Endothelial cell of umbilical vein (primary cell): ENCODE data around the gene COL23A1. TPM values are rescaled to one million over a fixed set of nuclear protein-coding genes. Genes with fewer than 3 reads are reported as not detected.

Experiments
- BruUV-seq: library from RNA; stranded (reverse); fragments of 400-500 nt; replicated peaks from 2 replicates; lab custom pipeline; 2021; lab: Mats Ljungman, UMichigan
- CTCF ChIA-PET: fragments of 300-600, 350-600 bp; sonication (Branson Sonifier 250); formaldehyde crosslinking; loops from one replicate; lab custom pipeline; 2021; ENCODE audit warnings: antibody characterized with exemption, inconsistent platforms; lab: Charles Lee
- POLR2A ChIA-PET: fragments of 300-600, 350-600 bp; sonication (Branson Sonifier 250); formaldehyde crosslinking; loops from one replicate; lab custom pipeline; 2021; ENCODE audit warnings: antibody characterized with exemption, inconsistent platforms; lab: Charles Lee
- DNase-seq: peaks from one replicate; pipeline ENCODE4 v3.0.0-alpha.2; 2011; ENCODE audit warnings: low read depth, low spot score
- FAIRE-seq: peaks from 2 replicates; lab custom pipeline; 2011; peaks lifted over from hg19 to GRCh38; lab: Jason Lieb, UNC
- H2AFZ ChIP-seq: 2 replicates; pipeline ENCODE4 v1.6.0; 2012; ENCODE audit warnings: low read depth, low read length, control low read depth, inconsistent platforms
- H3K27ac ChIP-seq: 2 replicates; pipeline ENCODE4 v1.5.1; 2011; ENCODE audit warnings: low read depth, mild to moderate bottlenecking, control low read depth, low read length, moderate library complexity; ENCODE audit not compliant: insufficient read depth
- H3K27me3 ChIP-seq, 2 experiments: 2 replicates each; pipeline versions ENCODE4 v1.6.0 to v1.6.1; 2011; ENCODE audit warnings: low read length in 2 of 2, mixed read lengths in 1 of 2; ENCODE audit not compliant: control insufficient read depth in 2 of 2, insufficient read depth in 2 of 2
- H3K36me3 ChIP-seq, 2 experiments: 2 replicates in 1 of 2; 3 replicates in 1 of 2; pipeline ENCODE4 v1.5.1; 2011; ENCODE audit warnings: low read length in 2 of 2, mild to moderate bottlenecking in 1 of 2, moderate library complexity in 1 of 2; ENCODE audit not compliant: control insufficient read depth in 2 of 2, insufficient read depth in 2 of 2; ENCODE audit errors: extremely low read depth in 1 of 2
- H3K4me1 ChIP-seq: 3 replicates; pipeline ENCODE4 v1.5.1; 2011; ENCODE audit warnings: mild to moderate bottlenecking, low read length; ENCODE audit not compliant: control insufficient read depth, insufficient read depth; ENCODE audit errors: extremely low read depth
- H3K4me2 ChIP-seq: 2 replicates; pipeline ENCODE4 v1.6.1; 2011; ENCODE audit warnings: low read length, control low read depth, mixed read lengths; ENCODE audit not compliant: insufficient read depth
- H3K4me3 ChIP-seq, 3 experiments: fragments of 200-600 bp in 1 of 3; sonication (generic), shearing (Covaris generic) in 1 of 3; replicated peaks in 1 of 3; 2 replicates each; pipeline ENCODE4 v1.5.1; 2011 to 2016; ENCODE audit warnings: control low read depth in 3 of 3, low read length in 3 of 3, mild to moderate bottlenecking in 2 of 3, inconsistent platforms in 1 of 3, low read depth in 1 of 3, moderate library complexity in 1 of 3; ENCODE audit not compliant: insufficient read depth in 1 of 3
- H3K79me2 ChIP-seq: 2 replicates; pipeline ENCODE4 v1.6.0; 2012; ENCODE audit warnings: low read length, inconsistent platforms; ENCODE audit not compliant: control insufficient read depth, insufficient read depth
- H3K9ac ChIP-seq: replicated peaks from 2 replicates; pipeline ENCODE3; 2011; ENCODE audit warnings: low read length, control low read depth; ENCODE audit not compliant: insufficient read depth; ENCODE audit errors: extremely low read depth
- H3K9me1 ChIP-seq: replicated peaks from 3 replicates; pipeline ENCODE4 v1.6.0; 2011; ENCODE audit warnings: mild to moderate bottlenecking, low read length; ENCODE audit not compliant: control insufficient read depth, insufficient read depth; ENCODE audit errors: extremely low read depth
- H3K9me3 ChIP-seq: replicated peaks from 2 replicates; pipeline ENCODE4 v1.5.1; 2012; ENCODE audit warnings: low read length, inconsistent platforms; ENCODE audit not compliant: control insufficient read depth, insufficient read depth
- H4K20me1 ChIP-seq: replicated peaks from 2 replicates; pipeline ENCODE3; 2011; ENCODE audit warnings: mild to moderate bottlenecking, low read length; ENCODE audit not compliant: control insufficient read depth, insufficient read depth; ENCODE audit errors: extremely low read depth
- EZH2 ChIP-seq: IDR thresholded peaks from 2 replicates; pipeline ENCODE4 v1.6.1; 2012; ENCODE audit warnings: borderline replicate concordance, low read depth, mild to moderate bottlenecking, moderate library complexity, low read length, inconsistent platforms; ENCODE audit not compliant: severe bottlenecking
- FOS ChIP-seq: IDR thresholded peaks from 2 replicates; pipeline ENCODE4 v1.6.1; 2011; ENCODE audit warnings: mild to moderate bottlenecking, low read length, moderate library complexity, borderline replicate concordance; ENCODE audit not compliant: insufficient read depth
- GATA2 ChIP-seq: IDR thresholded peaks from 2 replicates; pipeline ENCODE4 v1.7.0; 2011; ENCODE audit warnings: low read depth, mild to moderate bottlenecking, moderate library complexity, mixed read lengths, low read length; ENCODE audit not compliant: insufficient read length, insufficient read depth
- JUN ChIP-seq: IDR thresholded peaks from 2 replicates; pipeline ENCODE4 v1.6.1; 2011; ENCODE audit warnings: borderline replicate concordance, low read depth; ENCODE audit not compliant: insufficient read length, insufficient read depth
- MAX ChIP-seq: IDR thresholded peaks from 2 replicates; pipeline ENCODE4 v1.6.1; 2011; ENCODE audit not compliant: insufficient read depth, insufficient read length
- MYC ChIP-seq: IDR thresholded peaks from one replicate; pipeline ENCODE4 v1.6.1; 2011; ENCODE audit warnings: mild to moderate bottlenecking, low read depth, low read length
- POLR2A ChIP-seq: IDR thresholded peaks from 2 replicates; pipeline ENCODE4 v1.6.1; 2012; ENCODE audit warnings: low read depth, mild to moderate bottlenecking, control low read depth, low read length
- POLR2AphosphoS5 ChIP-seq: IDR thresholded peaks from 2 replicates; pipeline ENCODE4 v1.6.1; 2012; ENCODE audit warnings: low read depth, mild to moderate bottlenecking, control low read depth, low read length, moderate library complexity; ENCODE audit not compliant: insufficient read depth
- dilution Hi-C: fragments of 300-500 bp; cut with MboI; formaldehyde crosslinking; loops from one replicate; pipeline ENCODE4 v1.15.0; 2019; ENCODE audit warnings: low sequenced_read_pairs; ENCODE audit not compliant: extremely low pct_ligation_motif_present
- intact Hi-C: fragments of 100-400 bp; cut with micrococcal nuclease; formaldehyde crosslinking; loops from one replicate; pipeline ENCODE4 v1.10.0; 2022
- polyA plus RNA-seq, 4 experiments: library from polyadenylated mRNA; depleted of rRNA in 3 of 4; stranded (reverse) in 3 of 4; unstranded in 1 of 4; fragments of >200 nt; gene quantifications; 2 replicates each; pipeline versions ENCODE4 v1.2.1 to v1.2.3, GENCODE V29; 2011 to 2012; ENCODE audit warnings: missing spikeins in 1 of 4
- total RNA-seq: library from RNA; stranded (reverse); gene quantifications from 2 replicates; pipeline ENCODE4 v1.2.3, GENCODE V29; 2021
- TF ChIP-seq, protein P1 (sequence below), 2 donors: IDR thresholded peaks; 1 replicate in 1 of 2; 2 replicates in 1 of 2; pipeline ENCODE4 v1.5.1; 2011; ENCODE audit warnings: low read length in 2 of 2, mild to moderate bottlenecking in 2 of 2, moderate library complexity in 2 of 2, control low read depth in 1 of 2, inconsistent platforms in 1 of 2, low read depth in 1 of 2; ENCODE audit not compliant: insufficient read depth in 1 of 2; ENCODE audit errors: extremely low read depth in 1 of 2

COL23A1 gene
- total and polyA plus RNA-seq, 2 donors (not counting 3 experiments of a cell fraction or from before 2014, with no cell fraction given), result not detected

- no peak for TF ChIP-seq MAX
- TF ChIP-seq EZH2, result no peak
- TF ChIP-seq POLR2A, result no peak
- TF ChIP-seq MYC, result no peak
- TF ChIP-seq JUN, result no peak
- TF ChIP-seq, protein P1, sequence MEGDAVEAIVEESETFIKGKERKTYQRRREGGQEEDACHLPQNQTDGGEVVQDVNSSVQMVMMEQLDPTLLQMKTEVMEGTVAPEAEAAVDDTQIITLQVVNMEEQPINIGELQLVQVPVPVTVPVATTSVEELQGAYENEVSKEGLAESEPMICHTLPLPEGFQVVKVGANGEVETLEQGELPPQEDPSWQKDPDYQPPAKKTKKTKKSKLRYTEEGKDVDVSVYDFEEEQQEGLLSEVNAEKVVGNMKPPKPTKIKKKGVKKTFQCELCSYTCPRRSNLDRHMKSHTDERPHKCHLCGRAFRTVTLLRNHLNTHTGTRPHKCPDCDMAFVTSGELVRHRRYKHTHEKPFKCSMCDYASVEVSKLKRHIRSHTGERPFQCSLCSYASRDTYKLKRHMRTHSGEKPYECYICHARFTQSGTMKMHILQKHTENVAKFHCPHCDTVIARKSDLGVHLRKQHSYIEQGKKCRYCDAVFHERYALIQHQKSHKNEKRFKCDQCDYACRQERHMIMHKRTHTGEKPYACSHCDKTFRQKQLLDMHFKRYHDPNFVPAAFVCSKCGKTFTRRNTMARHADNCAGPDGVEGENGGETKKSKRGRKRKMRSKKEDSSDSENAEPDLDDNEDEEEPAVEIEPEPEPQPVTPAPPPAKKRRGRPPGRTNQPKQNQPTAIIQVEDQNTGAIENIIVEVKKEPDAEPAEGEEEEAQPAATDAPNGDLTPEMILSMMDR (IDR thresholded peaks at IDR 0.05; ENCODE audit: extremely low read depth in 1 of 2, insufficient read depth in 1 of 2, low read depth in 1 of 2, low read length in 2 of 2), result no peak
- TF ChIP-seq GATA2, result no peak
- TF ChIP-seq FOS, result no peak
- TF ChIP-seq POLR2AphosphoS5, result no peak
- Histone ChIP-seq H3K4me1 (peaks cover 16% of the 10 kb centered on the region), H3K27ac (no peak overlapping the region), H2AFZ (no peak overlapping the region), H3K79me2 (peaks cover 28% of the 10 kb centered on the region), H4K20me1 (no peaks in the 10 kb centered on the region), H3K27me3 (no peaks in the 10 kb centered on the region), H3K4me2 (no peak overlapping the region), H3K9me1 (no peaks in the 10 kb centered on the region), H3K4me3 (no peak overlapping the region), H3K36me3 (peaks cover 3 to 7% of the 10 kb centered on the region in 2 experiments), H3K9me3 (no peaks in the 10 kb centered on the region), H3K9ac (no peak overlapping the region)
- CTCF ChIA-PET, result interaction anchor here (0.5 to 1.9 kb wide), 25 partner anchors 9 to 1316 kb away, joined by 3 to 19 read pairs (median 4); partner anchors contain the start of genes HNRNPAB and RUFY1
- POLR2A ChIA-PET, result no interaction called here
- intact Hi-C loops, result loop anchor here (2.0 kb wide), 1 partner anchor 263 kb away; no protein-coding TSS in a partner anchor
- no TSS peak for BruUV-seq
- FAIRE-seq (no peak), DNase-seq (no peak)
- dilution Hi-C loops, result no loop called here
These were observed 356.0 kb downstream of the COL23A1 start for GRCh38 chr5:178234121-178234749.
